ENCODE data around the gene NUBPL.

The NUBPL gene

DNA sequence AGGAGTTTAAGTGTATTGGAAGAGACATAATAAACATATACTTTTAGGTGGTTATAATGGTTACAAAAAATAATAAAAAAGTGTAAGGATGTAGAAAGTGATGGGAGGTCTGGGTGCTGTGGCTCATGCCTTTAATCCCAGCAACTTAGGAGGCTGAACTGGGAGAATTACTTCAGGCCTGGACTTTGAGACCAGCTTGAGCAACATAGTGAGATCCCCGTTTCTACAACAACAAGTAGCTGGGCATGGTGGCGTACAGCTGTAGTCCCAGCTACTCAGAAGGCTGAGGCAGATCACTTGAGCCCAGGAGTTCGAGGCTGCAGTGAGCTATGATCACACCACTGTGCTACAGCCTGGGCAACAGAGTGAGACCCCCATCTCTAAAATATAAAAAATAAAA is 19.0 kb downstream of the NUBPL start:
- no peak overlapping the region for H3K4me3 ChIP-seq (ENCODE audit: low read depth, low read length)
- TF ChIP-seq, protein P1, sequence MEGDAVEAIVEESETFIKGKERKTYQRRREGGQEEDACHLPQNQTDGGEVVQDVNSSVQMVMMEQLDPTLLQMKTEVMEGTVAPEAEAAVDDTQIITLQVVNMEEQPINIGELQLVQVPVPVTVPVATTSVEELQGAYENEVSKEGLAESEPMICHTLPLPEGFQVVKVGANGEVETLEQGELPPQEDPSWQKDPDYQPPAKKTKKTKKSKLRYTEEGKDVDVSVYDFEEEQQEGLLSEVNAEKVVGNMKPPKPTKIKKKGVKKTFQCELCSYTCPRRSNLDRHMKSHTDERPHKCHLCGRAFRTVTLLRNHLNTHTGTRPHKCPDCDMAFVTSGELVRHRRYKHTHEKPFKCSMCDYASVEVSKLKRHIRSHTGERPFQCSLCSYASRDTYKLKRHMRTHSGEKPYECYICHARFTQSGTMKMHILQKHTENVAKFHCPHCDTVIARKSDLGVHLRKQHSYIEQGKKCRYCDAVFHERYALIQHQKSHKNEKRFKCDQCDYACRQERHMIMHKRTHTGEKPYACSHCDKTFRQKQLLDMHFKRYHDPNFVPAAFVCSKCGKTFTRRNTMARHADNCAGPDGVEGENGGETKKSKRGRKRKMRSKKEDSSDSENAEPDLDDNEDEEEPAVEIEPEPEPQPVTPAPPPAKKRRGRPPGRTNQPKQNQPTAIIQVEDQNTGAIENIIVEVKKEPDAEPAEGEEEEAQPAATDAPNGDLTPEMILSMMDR (IDR thresholded peaks at IDR 0.05; ENCODE audit: insufficient read depth, low read length, missing control alignments): no peak
- no peak for DNase-seq (ENCODE audit: low read depth, low spot score)
- ChIA-PET POLR2A (no interaction called here), CTCF (no interaction called here)

- TF ChIP-seq, protein P1 (IDR thresholded peaks at IDR 0.05; ENCODE audit: insufficient read depth, low read length, missing control alignments): no peak
- no peak overlapping the region for H3K4me3 ChIP-seq (ENCODE audit: low read depth, low read length)
- peak; percentile 59 for DNase-seq (ENCODE audit: low read depth, low spot score)
- CTCF ChIA-PET: no interaction called here
- POLR2A ChIA-PET: no interaction called here
These were observed 21.1 kb downstream of the NUBPL start for GRCh38 chr14:31582286-31582691.

- ChIA-PET CTCF (no interaction called here), POLR2A (interaction anchor here (0.6 kb wide), 1 partner anchor 162 kb away, joined by 3 read pairs; the partner anchor contains the start of gene HEATR5A)
- TF ChIP-seq, protein P1 (IDR thresholded peaks at IDR 0.05; ENCODE audit: insufficient read depth, low read length, missing control alignments): no peak
- DNase-seq (ENCODE audit: low read depth, low spot score): no peak
- no peak overlapping the region for H3K4me3 ChIP-seq (ENCODE audit: low read depth, low read length)
These were observed 21.7 kb downstream of the NUBPL start for GRCh38 chr14:31582836-31583452.

GRCh38 chr14:31590206-31590605 is 29.0 kb downstream of the NUBPL start:
- no peak overlapping the region for H3K4me3 ChIP-seq (ENCODE audit: low read depth, low read length)
- no peak for DNase-seq (ENCODE audit: low read depth, low spot score)
- ChIA-PET CTCF (no interaction called here), POLR2A (no interaction called here)
- TF ChIP-seq, protein P1 (IDR thresholded peaks at IDR 0.05; ENCODE audit: insufficient read depth, low read length, missing control alignments): no peak

DNA sequence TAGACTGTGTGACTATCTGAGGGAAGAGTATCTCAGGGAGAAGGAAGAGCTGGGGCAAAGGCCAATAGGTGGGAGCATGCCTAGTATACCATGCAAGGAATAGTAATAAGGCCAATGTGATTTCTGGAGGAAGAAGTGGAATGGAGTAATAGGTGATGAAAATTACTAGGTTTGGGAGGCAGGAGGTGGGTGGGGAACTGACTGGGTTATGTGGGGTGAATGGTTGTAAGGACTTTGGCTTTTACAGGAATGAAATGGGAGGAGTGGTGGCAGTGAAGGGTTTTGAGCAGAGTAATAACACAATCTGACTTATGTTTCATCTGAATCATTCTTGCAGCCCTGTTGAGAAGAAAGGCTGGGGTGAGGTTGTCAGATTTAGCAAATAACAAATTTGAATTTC is 30.9 kb downstream of the NUBPL start:
- POLR2A ChIA-PET: no interaction called here
- DNase-seq (ENCODE audit: low read depth, low spot score): no peak
- H3K4me3 ChIP-seq (ENCODE audit: low read depth, low read length): no peak overlapping the region
- TF ChIP-seq, protein P1 (IDR thresholded peaks at IDR 0.05; ENCODE audit: insufficient read depth, low read length, missing control alignments): no peak
- CTCF ChIA-PET: no interaction called here

- ChIA-PET POLR2A (no interaction called here), CTCF (no interaction called here)
- TF ChIP-seq, protein P1 (IDR thresholded peaks at IDR 0.05; ENCODE audit: insufficient read depth, low read length, missing control alignments): no peak
- no peak overlapping the region for H3K4me3 ChIP-seq (ENCODE audit: low read depth, low read length)
- no peak for DNase-seq (ENCODE audit: low read depth, low spot score)
These were observed 31.4 kb downstream of the NUBPL start for GRCh38 chr14:31592631-31593030.

Measured in AG04449 (cell line).